Stimulated activated CD4-positive, alpha-beta T cell treated with anti-CD3 and anti-CD28 coated beads, TNF-alpha, amount 100 ng/mL, for 48 hours (primary cell): ENCODE measurements around the gene RPL36.
"Not testable (repeated sequence)": the region's sequence is repeated elsewhere in the genome, so short reads cannot be mapped to it uniquely, and the experiment has no call there.

ENCODE experiments used
- DNase-seq, 3 donors: peaks; one replicate each; pipeline ENCODE4 v3.0.0-alpha.2; 2020; ENCODE audit warnings: low read depth in 3 of 3

The RPL36 gene

GRCh38 chr19:5706876-5707573 is 16.9 kb downstream of the RPL36 start:
- no peak for DNase-seq

- no peak for DNase-seq
Measured at GRCh38 chr19:5707576-5708575, 17.8 kb downstream of the RPL36 start.

GRCh38 chr19:5711025-5711424 is 20.9 kb downstream of the RPL36 start:
- no peak for DNase-seq

- no peak for DNase-seq
Measured at GRCh38 chr19:5711713-5712161, 21.6 kb downstream of the RPL36 start.

GRCh38 chr19:5713228-5713627 is 23.1 kb downstream of the RPL36 start:
- no peak for DNase-seq

- DNase-seq = no peak
Measured at GRCh38 chr19:5714816-5715215, 24.7 kb downstream of the RPL36 start.

GRCh38 chr19:5717215-5717935 is 27.3 kb downstream of the RPL36 start:
- DNase-seq = no peak

GRCh38 chr19:5718037-5718578 is 28.0 kb downstream of the RPL36 start:
- peak; percentile 38 to 74 (median 46) for DNase-seq

GRCh38 chr19:5718579-5719273 is 28.6 kb downstream of the RPL36 start:
- DNase-seq = peak; percentile 45 to 69 (median 52)

GRCh38 chr19:5719274-5719960 is 29.3 kb downstream of the RPL36 start:
- DNase-seq = no peak

- DNase-seq = peak; percentile 96 to 98 (median 96)
Measured at GRCh38 chr19:5719961-5720790, 30.1 kb downstream of the RPL36 start, which contains the start of the genes CATSPERD and LONP1. TSS of gene CATSPERD (plus strand) at chr19:5720637. CDS start at chr19:5720738, 101 bp downstream. TSS of gene LONP1 (minus strand) at chr19:5720146. CDS start at chr19:5720132, 14 bp downstream.

GRCh38 chr19:5727453-5728050 is 37.5 kb downstream of the RPL36 start:
- no peak for DNase-seq

- DNase-seq = not testable (repeated sequence)
Measured at GRCh38 chr19:5733172-5733571, 43.1 kb downstream of the RPL36 start.

GRCh38 chr19:5738423-5738822 is 48.3 kb downstream of the RPL36 start:
- no peak for DNase-seq
